ENCODE data around the gene EPHA6.

GRCh38 chr3:96843505-96844203, 29.3 kb downstream of the EPHA6 start:
- no peak for TF ChIP-seq FOXP2 (optimal IDR thresholded peaks at IDR 0.05; ENCODE audit: control extremely low read depth, extremely low read length, insufficient read depth)
- TF ChIP-seq POLR2AphosphoS5 (IDR thresholded peaks at IDR 0.05; ENCODE audit: borderline replicate concordance, low read depth, low read length) = no peak
- no peak for TF ChIP-seq EZH2 (IDR thresholded peaks at IDR 0.05)

Measured in SK-N-MC (cell line).